ENCODE results near the gene POMT2.
A peak's percentile ranks its signal among the peaks of the same experiment; 100 is the strongest.

Gene POMT2

GRCh38 chr14:77320238-77320935 lies at the start of gene POMT2:
Gene POMT2, minus strand, starts transcription at chr14:77320883. Its CDS starts 202 bp downstream, at chr14:77320681.
- no peaks in the 10 kb centered on the region for H3K36me3 Mint-ChIP-seq (ENCODE audit: low read depth)
- H3K27me3 Mint-ChIP-seq: no peaks in the 10 kb centered on the region
- peaks cover 16% of the 10 kb centered on the region for H3K4me1 Mint-ChIP-seq (ENCODE audit: low read depth)
- no peaks in the 10 kb centered on the region for H3K9me3 Mint-ChIP-seq
- H3K27ac Mint-ChIP-seq: peak within 1 kb of the TSS; percentile 100
- H3K4me3 Mint-ChIP-seq: peak within 1 kb of the TSS; percentile 98

GRCh38 chr14:77369285-77369684 lies 48.6 kb upstream of the POMT2 start:
- Mint-ChIP-seq H3K36me3 (ENCODE audit: low read depth) (peaks cover 11% of the 10 kb centered on the region), H3K4me3 (no peak overlapping the region), H3K27me3 (no peaks in the 10 kb centered on the region), H3K4me1 (ENCODE audit: low read depth) (peaks cover 43% of the 10 kb centered on the region), H3K9me3 (no peaks in the 10 kb centered on the region), H3K27ac (no peak overlapping the region)

- Mint-ChIP-seq H3K27ac (no peak overlapping the region), H3K4me1 (ENCODE audit: low read depth) (peaks cover 29% of the 10 kb centered on the region), H3K4me3 (no peak overlapping the region), H3K9me3 (no peaks in the 10 kb centered on the region), H3K27me3 (no peaks in the 10 kb centered on the region), H3K36me3 (ENCODE audit: low read depth) (peaks cover 15% of the 10 kb centered on the region)
Observed at GRCh38 chr14:77364146-77364545, 43.5 kb upstream of the POMT2 start.

- Mint-ChIP-seq H3K4me1 (ENCODE audit: low read depth) (peaks cover 27% of the 10 kb centered on the region), H3K4me3 (no peak overlapping the region), H3K36me3 (ENCODE audit: low read depth) (peaks cover 19% of the 10 kb centered on the region)
Observed at GRCh38 chr14:77359626-77360025, 38.9 kb upstream of the POMT2 start.

GRCh38 chr14:77356899-77357298 lies 36.2 kb upstream of the POMT2 start:
- H3K27me3 Mint-ChIP-seq: no peaks in the 10 kb centered on the region
- no peak overlapping the region for H3K4me3 Mint-ChIP-seq
- no peaks in the 10 kb centered on the region for H3K9me3 Mint-ChIP-seq
- peaks cover 19% of the 10 kb centered on the region for H3K36me3 Mint-ChIP-seq (ENCODE audit: low read depth)
- H3K27ac Mint-ChIP-seq: no peak overlapping the region
- H3K4me1 Mint-ChIP-seq (ENCODE audit: low read depth): peaks cover 16% of the 10 kb centered on the region

More at GRCh38 chr14:77359626-77360025, 38.9 kb upstream of the POMT2 start:
- no peaks in the 10 kb centered on the region for H3K9me3 Mint-ChIP-seq
- no peak overlapping the region for H3K27ac Mint-ChIP-seq
- H3K27me3 Mint-ChIP-seq: no peaks in the 10 kb centered on the region

- Mint-ChIP-seq H3K4me1 (ENCODE audit: low read depth) (peaks cover 8% of the 10 kb centered on the region), H3K36me3 (ENCODE audit: low read depth) (peaks cover 17% of the 10 kb centered on the region), H3K9me3 (no peaks in the 10 kb centered on the region), H3K27me3 (no peaks in the 10 kb centered on the region), H3K27ac (no peak overlapping the region), H3K4me3 (no peak overlapping the region)
Observed at GRCh38 chr14:77355811-77356210, 35.1 kb upstream of the POMT2 start.

- Mint-ChIP-seq H3K27ac (no peak overlapping the region), H3K36me3 (ENCODE audit: low read depth) (peaks cover 27% of the 10 kb centered on the region), H3K4me3 (no peak overlapping the region), H3K9me3 (no peaks in the 10 kb centered on the region), H3K27me3 (no peaks in the 10 kb centered on the region), H3K4me1 (ENCODE audit: low read depth) (peaks cover 3% of the 10 kb centered on the region)
Observed at GRCh38 chr14:77353469-77354141, 32.9 kb upstream of the POMT2 start.

- Mint-ChIP-seq H3K27ac (no peak overlapping the region), H3K36me3 (ENCODE audit: low read depth) (peaks cover 47% of the 10 kb centered on the region), H3K4me3 (no peak overlapping the region), H3K27me3 (no peaks in the 10 kb centered on the region), H3K9me3 (no peaks in the 10 kb centered on the region), H3K4me1 (ENCODE audit: low read depth) (peaks cover 3% of the 10 kb centered on the region)
Observed at GRCh38 chr14:77347751-77348150, 27.1 kb upstream of the POMT2 start.

GRCh38 chr14:77346495-77346894 lies 25.8 kb upstream of the POMT2 start:
- Mint-ChIP-seq H3K4me1 (ENCODE audit: low read depth) (peaks cover 3% of the 10 kb centered on the region), H3K4me3 (no peak overlapping the region), H3K27me3 (no peaks in the 10 kb centered on the region), H3K9me3 (no peaks in the 10 kb centered on the region), H3K27ac (no peak overlapping the region), H3K36me3 (ENCODE audit: low read depth) (peaks cover 58% of the 10 kb centered on the region)

- Mint-ChIP-seq H3K9me3 (no peaks in the 10 kb centered on the region), H3K36me3 (ENCODE audit: low read depth) (peaks cover 54% of the 10 kb centered on the region), H3K4me3 (no peak overlapping the region), H3K27ac (no peak overlapping the region), H3K27me3 (no peaks in the 10 kb centered on the region), H3K4me1 (ENCODE audit: low read depth) (peaks cover 3% of the 10 kb centered on the region)
Observed at GRCh38 chr14:77344377-77344996, 23.8 kb upstream of the POMT2 start.

GRCh38 chr14:77343662-77344061 lies 23.0 kb upstream of the POMT2 start:
- Mint-ChIP-seq H3K4me1 (ENCODE audit: low read depth) (peaks cover 3% of the 10 kb centered on the region), H3K9me3 (no peaks in the 10 kb centered on the region), H3K4me3 (no peak overlapping the region), H3K27me3 (no peaks in the 10 kb centered on the region), H3K27ac (no peak overlapping the region), H3K36me3 (ENCODE audit: low read depth) (peaks cover 57% of the 10 kb centered on the region)

GRCh38 chr14:77342726-77343397 lies 22.2 kb upstream of the POMT2 start:
- no peaks in the 10 kb centered on the region for H3K9me3 Mint-ChIP-seq
- H3K4me3 Mint-ChIP-seq: no peak overlapping the region
- H3K27ac Mint-ChIP-seq: no peak overlapping the region
- H3K4me1 Mint-ChIP-seq (ENCODE audit: low read depth): peaks cover 3% of the 10 kb centered on the region
- no peaks in the 10 kb centered on the region for H3K27me3 Mint-ChIP-seq
- peaks cover 58% of the 10 kb centered on the region for H3K36me3 Mint-ChIP-seq (ENCODE audit: low read depth)

- H3K9me3 Mint-ChIP-seq: no peaks in the 10 kb centered on the region
- H3K36me3 Mint-ChIP-seq (ENCODE audit: low read depth): peaks cover 56% of the 10 kb centered on the region
- no peaks in the 10 kb centered on the region for H3K27me3 Mint-ChIP-seq
Observed at GRCh38 chr14:77340389-77340788, 19.7 kb upstream of the POMT2 start.

GRCh38 chr14:77339407-77339806 lies 18.7 kb upstream of the POMT2 start:
- Mint-ChIP-seq H3K4me3 (no peak overlapping the region), H3K36me3 (ENCODE audit: low read depth) (peaks cover 56% of the 10 kb centered on the region), H3K27me3 (no peaks in the 10 kb centered on the region), H3K27ac (no peak overlapping the region), H3K9me3 (no peaks in the 10 kb centered on the region), H3K4me1 (ENCODE audit: low read depth) (no peaks in the 10 kb centered on the region)

More at GRCh38 chr14:77340389-77340788, 19.7 kb upstream of the POMT2 start:
- Mint-ChIP-seq H3K27ac (no peak overlapping the region), H3K4me1 (ENCODE audit: low read depth) (no peaks in the 10 kb centered on the region), H3K4me3 (no peak overlapping the region)

GRCh38 chr14:77338302-77338701 lies 17.6 kb upstream of the POMT2 start:
- H3K4me1 Mint-ChIP-seq (ENCODE audit: low read depth): no peaks in the 10 kb centered on the region
- no peaks in the 10 kb centered on the region for H3K9me3 Mint-ChIP-seq
- H3K27me3 Mint-ChIP-seq: no peaks in the 10 kb centered on the region
- H3K36me3 Mint-ChIP-seq (ENCODE audit: low read depth): peaks cover 45% of the 10 kb centered on the region
- no peak overlapping the region for H3K27ac Mint-ChIP-seq
- no peak overlapping the region for H3K4me3 Mint-ChIP-seq

All from stimulated activated naive CD8-positive, alpha-beta T cell treated with anti-CD3 and anti-CD28 coated beads, Interleukin-15, Interleukin-2, amounts not matched to agents 100 ng/mL and 50 ng/mL, for 24 hours (primary cell).